Embryonic facial prominence (tissue), 1 donor: Measurements from ENCODE around the gene ACAP1.
A peak's percentile ranks its signal among the peaks of the same experiment; 100 is the strongest.
"Not testable (repeated sequence)": the region's sequence is repeated elsewhere in the genome, so short reads cannot be mapped to it uniquely, and the experiment has no call there.

Experiments used
- DNase-seq: peaks from one replicate; pipeline ENCODE4 v3.0.0-alpha.2; 2016; ENCODE audit errors: extremely low spot score

The ACAP1 gene

DNA sequence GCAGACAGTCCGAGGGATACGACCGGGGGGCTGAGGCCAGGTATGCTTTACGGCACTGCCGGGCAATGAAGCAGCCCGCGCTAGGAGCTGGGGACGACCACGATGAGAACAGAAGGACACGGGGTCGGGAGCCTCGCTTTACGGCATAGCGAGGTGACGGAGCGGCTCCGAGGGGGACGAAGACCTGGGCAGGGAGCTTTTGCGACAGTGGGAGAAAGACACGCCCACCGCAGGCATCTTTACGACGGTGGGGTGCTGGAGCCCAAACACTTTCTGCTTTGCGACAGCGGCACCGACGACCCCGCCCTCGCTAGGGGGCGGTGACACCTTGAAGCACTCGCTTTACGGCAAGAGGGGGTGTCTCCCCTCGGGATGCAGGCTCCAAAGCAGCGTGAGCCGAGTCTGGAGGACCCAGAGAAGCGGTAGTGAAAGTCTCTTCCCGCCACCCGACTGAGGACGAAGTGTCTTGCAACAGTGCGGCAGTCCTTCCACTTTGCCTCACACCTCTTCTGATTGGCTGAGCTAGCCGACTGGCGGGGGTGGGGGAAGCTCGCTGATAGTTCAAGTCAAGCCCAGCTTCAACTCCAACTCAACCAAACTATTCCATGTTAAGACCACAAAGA is 6.8 kb upstream of the ACAP1 start:
- peak; percentile 98 for DNase-seq

- DNase-seq = peak; percentile 79
Observed at GRCh38 chr17:7329997-7330637, 6.2 kb upstream of the ACAP1 start.

DNA sequence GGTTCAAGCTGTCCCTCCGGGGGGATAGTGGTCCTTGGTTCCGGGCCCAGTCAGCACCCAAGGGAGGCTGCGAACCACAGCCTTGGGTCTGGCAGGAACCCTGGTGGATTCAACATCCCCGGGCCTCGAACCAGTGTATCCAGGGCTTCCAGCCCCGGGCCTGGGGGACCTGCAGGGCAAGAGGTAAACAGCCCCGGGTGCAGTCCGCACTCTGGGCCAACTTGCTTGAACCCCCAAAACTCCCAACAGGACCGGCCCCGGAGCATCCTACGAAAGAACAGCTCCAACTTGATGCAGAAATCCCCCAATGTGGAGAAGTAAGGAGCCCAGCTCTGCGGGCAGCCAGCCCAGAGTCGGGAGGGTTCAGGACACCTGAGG is 5.7 kb upstream of the ACAP1 start:
- no peak for DNase-seq

GRCh38 chr17:7332111-7332510 is 4.2 kb upstream of the ACAP1 start:
- no peak for DNase-seq

DNA sequence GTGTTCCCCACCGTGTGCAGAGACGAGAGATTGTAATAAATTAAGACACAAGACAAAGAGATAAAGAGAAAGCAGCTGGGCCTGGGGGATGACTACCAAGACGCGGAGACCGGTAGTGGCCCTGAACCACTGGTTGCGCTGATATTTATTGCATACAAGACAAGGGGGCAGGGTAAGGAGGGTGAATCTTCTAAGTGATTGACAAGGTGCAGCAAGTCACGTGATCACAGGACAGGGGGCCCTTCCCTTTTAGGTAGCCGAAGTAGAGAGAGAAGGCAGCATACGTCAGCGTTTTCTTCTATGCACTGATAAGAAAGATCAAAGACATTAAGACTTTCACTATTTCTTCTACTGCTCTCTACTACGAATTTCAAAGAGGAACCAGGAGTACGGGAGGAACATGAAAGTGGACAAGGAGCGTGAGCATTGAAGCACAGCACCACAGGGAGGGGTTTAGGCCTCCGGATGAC is 3.7 kb upstream of the ACAP1 start:
- DNase-seq = not testable (repeated sequence)

GRCh38 chr17:7334938-7335538 is 1.3 kb upstream of the ACAP1 start:
- no peak for DNase-seq

GRCh38 chr17:7335765-7336164 is 564 bp upstream of the ACAP1 start:
- not testable (repeated sequence) for DNase-seq

GRCh38 chr17:7337600-7337999 is 1.3 kb downstream of the ACAP1 start:
- not testable (repeated sequence) for DNase-seq

GRCh38 chr17:7340179-7340578 is 3.9 kb downstream of the ACAP1 start:
- DNase-seq = no peak

- DNase-seq = no peak
Observed at GRCh38 chr17:7341842-7342241, 5.5 kb downstream of the ACAP1 start.

DNA sequence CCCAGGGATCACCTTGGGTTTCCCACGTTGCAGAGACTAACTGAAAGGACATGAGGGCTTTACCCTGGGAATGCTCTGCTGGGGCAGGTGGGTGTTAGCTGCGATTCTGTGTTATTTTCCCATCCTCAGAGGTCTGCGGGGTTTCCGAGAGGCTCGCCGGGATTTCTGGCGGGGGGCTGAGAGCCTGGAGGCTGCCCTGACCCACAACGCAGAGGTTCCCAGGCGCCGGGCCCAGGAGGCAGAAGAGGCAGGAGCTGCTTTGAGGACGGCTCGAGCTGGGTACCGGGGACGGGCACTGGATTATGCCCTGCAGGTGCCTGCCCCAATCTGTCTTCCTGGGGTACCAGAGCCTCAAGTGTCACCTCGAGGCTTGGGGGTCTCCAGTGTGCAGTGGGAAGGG is 6.9 kb downstream of the ACAP1 start:
- DNase-seq = no peak

- no peak for DNase-seq
Observed at GRCh38 chr17:7346761-7347614, 10.7 kb downstream of the ACAP1 start.

- no peak for DNase-seq
Observed at GRCh38 chr17:7347630-7348477, 11.5 kb downstream of the ACAP1 start.

GRCh38 chr17:7348478-7349242 is 12.3 kb downstream of the ACAP1 start:
- no peak for DNase-seq

GRCh38 chr17:7351665-7352502 is 15.6 kb downstream of the ACAP1 start, which contains the start of gene KCTD11:
TSS of gene KCTD11 (plus strand) at chr17:7352162.
- no peak for DNase-seq

DNA sequence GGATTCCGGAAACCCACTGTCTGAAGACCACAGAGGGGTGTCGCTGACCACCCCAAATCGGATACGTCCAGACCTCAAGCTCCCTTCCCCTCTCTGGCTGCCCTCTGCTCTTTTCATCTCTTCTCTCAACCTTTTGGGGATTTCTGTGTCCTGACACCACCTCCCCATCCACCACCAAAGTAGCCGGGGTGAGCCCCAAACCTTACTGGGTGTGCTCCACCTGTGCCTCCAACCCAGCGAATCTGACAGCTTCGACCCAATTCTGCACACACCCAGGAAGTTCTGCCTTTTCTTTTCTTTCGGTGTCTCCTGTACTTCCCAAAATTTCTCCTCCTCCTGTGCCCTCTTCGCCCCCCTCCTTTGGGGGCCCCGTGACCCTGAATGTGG is 16.2 kb downstream of the ACAP1 start:
- no peak for DNase-seq

DNA sequence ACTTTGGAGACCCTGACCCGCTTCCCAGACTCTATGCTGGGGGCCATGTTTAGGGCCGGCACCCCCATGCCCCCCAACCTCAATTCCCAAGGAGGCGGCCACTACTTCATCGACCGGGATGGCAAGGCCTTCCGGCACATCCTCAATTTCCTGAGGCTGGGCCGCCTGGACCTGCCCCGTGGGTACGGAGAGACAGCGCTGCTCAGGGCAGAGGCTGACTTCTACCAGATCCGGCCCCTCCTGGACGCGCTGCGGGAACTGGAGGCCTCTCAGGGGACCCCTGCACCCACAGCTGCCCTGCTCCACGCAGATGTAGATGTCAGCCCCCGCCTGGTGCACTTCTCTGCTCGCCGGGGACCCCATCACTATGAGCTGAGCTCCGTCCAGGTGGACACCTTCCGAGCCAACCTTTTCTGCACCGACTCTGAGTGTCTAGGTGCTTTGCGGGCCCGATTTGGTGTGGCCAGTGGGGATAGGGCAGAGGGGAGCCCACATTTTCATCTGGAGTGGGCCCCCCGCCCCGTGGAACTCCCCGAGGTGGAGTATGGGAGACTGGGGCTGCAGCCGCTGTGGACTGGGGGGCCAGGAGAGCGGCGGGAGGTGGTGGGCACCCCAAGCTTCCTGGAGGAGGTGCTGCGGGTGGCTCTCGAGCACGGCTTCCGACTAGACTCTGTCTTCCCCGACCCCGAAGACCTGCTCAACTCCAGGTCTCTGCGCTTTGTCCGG is 16.7 kb downstream of the ACAP1 start:
- DNase-seq = no peak

- DNase-seq = no peak
Observed at GRCh38 chr17:7354262-7354843, 18.0 kb downstream of the ACAP1 start.

DNA sequence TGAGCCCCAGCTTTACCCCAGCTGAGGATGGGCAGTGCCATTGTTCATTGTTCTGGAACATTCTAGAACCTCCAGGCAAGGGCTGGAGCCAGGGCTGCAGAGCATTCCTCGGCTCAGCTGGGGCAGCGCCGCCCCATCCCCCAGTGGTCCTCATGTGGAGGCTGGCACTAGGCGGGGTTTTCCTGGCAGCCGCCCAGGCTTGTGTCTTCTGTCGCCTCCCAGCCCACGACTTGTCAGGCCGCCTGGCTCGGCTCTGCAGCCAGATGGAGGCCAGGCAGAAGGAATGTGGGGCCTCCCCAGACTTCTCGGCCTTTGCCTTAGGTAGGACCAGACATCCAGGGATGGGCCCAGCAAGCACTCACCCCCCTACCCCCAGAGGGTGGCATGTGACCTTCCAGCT is 18.7 kb downstream of the ACAP1 start, which contains the start of gene TMEM95:
Gene TMEM95, plus strand, starts transcription at position 104 of the 400 bp plus-strand sequence. Its CDS starts 49 bp downstream, at position 153.
- DNase-seq = no peak
